Activated CD4-positive, CD25-positive, alpha-beta regulatory T cell treated with anti-CD3 and anti-CD28 coated beads, Interleukin-2, amount 50 U/mL, for 16 hours (primary cell): Measurements from ENCODE around the gene NSD1.
"Not testable (repeated sequence)": the region's sequence is repeated elsewhere in the genome, so short reads cannot be mapped to it uniquely, and the experiment has no call there.

Source experiments
- DNase-seq: peaks from one replicate; pipeline ENCODE4 v3.0.0-alpha.2; 2020; ENCODE audit warnings: low read depth, low spot score

NSD1 gene

GRCh38 chr5:177328545-177329231 lies 195.1 kb downstream of the NSD1 start:
- DNase-seq, result no peak

GRCh38 chr5:177329883-177330282 lies 196.3 kb downstream of the NSD1 start:
- DNase-seq, result no peak

GRCh38 chr5:177330991-177331842 lies 197.6 kb downstream of the NSD1 start:
- DNase-seq, result no peak

- no peak for DNase-seq
These were observed 198.7 kb downstream of the NSD1 start for GRCh38 chr5:177332031-177332895.

GRCh38 chr5:177332896-177333260 lies 199.3 kb downstream of the NSD1 start:
- no peak for DNase-seq

GRCh38 chr5:177333420-177334154 lies 200.0 kb downstream of the NSD1 start:
- no peak for DNase-seq

- no peak for DNase-seq
These were observed 200.6 kb downstream of the NSD1 start for GRCh38 chr5:177334155-177334551.

GRCh38 chr5:177334781-177335700 lies 201.5 kb downstream of the NSD1 start:
- DNase-seq, result no peak

GRCh38 chr5:177335701-177336065 lies 202.1 kb downstream of the NSD1 start:
- DNase-seq, result no peak

GRCh38 chr5:177336112-177336511 lies 202.5 kb downstream of the NSD1 start:
- no peak for DNase-seq

- no peak for DNase-seq
These were observed 203.3 kb downstream of the NSD1 start for GRCh38 chr5:177336603-177337494.

GRCh38 chr5:177338251-177339106 lies 204.9 kb downstream of the NSD1 start:
- DNase-seq, result no peak

- no peak for DNase-seq
These were observed 205.6 kb downstream of the NSD1 start for GRCh38 chr5:177339107-177339638.

- DNase-seq, result not testable (repeated sequence)
These were observed 209.4 kb downstream of the NSD1 start for GRCh38 chr5:177343000-177343399.

- DNase-seq, result no peak
These were observed 210.2 kb downstream of the NSD1 start for GRCh38 chr5:177343777-177344176.

- no peak for DNase-seq
These were observed 211.3 kb downstream of the NSD1 start for GRCh38 chr5:177344891-177345290.

- DNase-seq, result no peak
These were observed 213.2 kb downstream of the NSD1 start for GRCh38 chr5:177346820-177347219.

- no peak for DNase-seq
These were observed 214.1 kb downstream of the NSD1 start for GRCh38 chr5:177347699-177348098.
